ENCODE measurements around the gene LGALS16.
A peak's percentile ranks its signal among the peaks of the same experiment; 100 is the strongest.
"Not testable (repeated sequence)": the region's sequence is repeated elsewhere in the genome, so short reads cannot be mapped to it uniquely, and the experiment has no call there.

Gene LGALS16

DNA sequence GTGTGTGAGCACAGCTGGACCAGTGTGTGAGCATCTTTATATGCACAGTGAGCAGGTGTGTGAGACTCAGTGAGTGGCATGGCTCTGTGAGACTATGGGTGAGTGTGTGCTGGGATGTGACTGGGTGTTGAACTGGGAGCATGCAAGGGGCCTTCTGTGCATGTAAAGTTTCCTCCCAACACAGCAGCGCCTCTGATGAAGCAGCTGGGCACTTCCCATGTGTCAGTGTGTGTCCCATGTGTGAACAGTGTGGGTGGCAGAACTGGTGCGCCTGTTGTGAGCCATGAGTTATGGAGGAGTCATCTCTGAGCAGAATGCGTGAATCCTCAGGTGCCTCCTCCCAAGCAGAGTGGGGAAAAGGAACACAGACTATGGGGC, 24.1 kb downstream of the LGALS16 start:
- DNase-seq (ENCODE audit: insufficient read length): no peak
- no peak for FAIRE-seq
- no peak for TF ChIP-seq TAF1 (IDR thresholded peaks at IDR 0.05; ENCODE audit: borderline replicate concordance, low read depth, low read length)

DNA sequence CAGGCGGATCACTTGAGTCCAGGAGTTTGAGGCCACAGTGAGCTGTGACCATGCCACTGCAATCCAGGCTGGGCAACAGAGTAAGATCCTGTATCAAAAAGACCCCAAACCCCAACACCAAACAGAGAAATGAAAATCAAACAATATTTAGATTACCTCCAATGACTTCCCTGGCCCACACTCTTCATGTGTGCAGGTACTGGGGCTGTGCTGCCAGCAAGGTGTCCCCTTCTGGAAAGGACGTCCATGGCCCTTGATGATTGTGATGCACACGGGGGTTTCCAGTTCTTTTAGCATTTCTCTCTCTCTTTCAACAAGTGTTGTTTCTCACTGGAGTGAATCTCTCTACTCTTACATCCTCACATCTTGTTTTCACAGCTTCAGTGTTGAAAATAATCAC, 24.9 kb downstream of the LGALS16 start:
- FAIRE-seq (peak; percentile 70), DNase-seq (ENCODE audit: insufficient read length) (no peak)
- TF ChIP-seq TAF1 (IDR thresholded peaks at IDR 0.05; ENCODE audit: borderline replicate concordance, low read depth, low read length) (no peak), POLR2A (IDR thresholded peaks at IDR 0.05; ENCODE audit: low read depth, low read length) (peak; percentile 22; the same call in 1 of the 2 replicates)

DNA sequence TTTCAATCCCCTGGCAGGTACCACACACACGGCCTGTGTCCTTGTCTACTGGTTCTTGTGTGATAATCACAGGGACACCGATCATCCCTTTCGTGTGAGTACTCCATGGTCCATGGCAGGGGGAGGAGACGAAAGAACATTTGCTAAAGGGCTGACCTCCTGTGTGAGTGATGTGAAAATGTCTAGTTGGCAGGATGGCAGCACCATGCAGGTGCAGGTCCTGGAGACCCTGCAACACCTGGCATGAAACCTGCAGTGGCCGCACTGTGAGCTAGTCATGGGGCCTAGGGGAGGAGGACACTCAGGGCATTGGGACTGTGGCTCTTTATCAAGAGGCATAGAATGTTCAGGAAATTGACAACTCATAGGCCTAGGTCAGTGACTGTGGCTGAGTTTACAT, 25.7 kb downstream of the LGALS16 start:
- TF ChIP-seq TAF1 (IDR thresholded peaks at IDR 0.05; ENCODE audit: borderline replicate concordance, low read depth, low read length) (no peak), POLR2AphosphoS5 (IDR thresholded peaks at IDR 0.05; ENCODE audit: low read depth, low read length) (no peak), POLR2A (IDR thresholded peaks at IDR 0.05; ENCODE audit: low read depth, low read length) (no peak)
- DNase-seq (ENCODE audit: insufficient read length) (no peak), FAIRE-seq (peak; percentile 38)

DNA sequence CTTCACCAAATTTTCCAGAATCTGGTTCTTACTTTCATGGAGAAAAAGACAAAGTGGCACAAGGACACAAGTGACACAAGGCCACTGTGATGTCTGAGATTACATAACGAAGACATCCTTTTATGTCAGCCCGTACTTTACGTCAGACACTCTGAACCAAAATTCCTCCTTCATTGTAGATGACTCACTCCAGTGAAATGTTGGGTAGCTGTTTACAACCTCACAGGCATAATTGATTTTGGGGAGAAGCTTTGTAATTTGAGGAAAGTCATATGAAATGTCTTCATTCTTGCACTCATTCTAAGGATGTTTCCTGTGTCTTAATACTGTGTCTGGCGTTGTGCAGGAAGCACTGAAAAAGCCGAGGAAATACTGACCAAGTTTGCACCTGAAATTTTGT, 28.6 kb downstream of the LGALS16 start:
- DNase-seq (ENCODE audit: insufficient read length) (no peak), FAIRE-seq (no peak)
- no peak for TF ChIP-seq POLR2A (IDR thresholded peaks at IDR 0.05; ENCODE audit: low read depth, low read length)
- no peak for TF ChIP-seq POLR2AphosphoS5 (IDR thresholded peaks at IDR 0.05; ENCODE audit: low read depth, low read length)
- no peak for TF ChIP-seq TAF1 (IDR thresholded peaks at IDR 0.05; ENCODE audit: borderline replicate concordance, low read depth, low read length)

DNA sequence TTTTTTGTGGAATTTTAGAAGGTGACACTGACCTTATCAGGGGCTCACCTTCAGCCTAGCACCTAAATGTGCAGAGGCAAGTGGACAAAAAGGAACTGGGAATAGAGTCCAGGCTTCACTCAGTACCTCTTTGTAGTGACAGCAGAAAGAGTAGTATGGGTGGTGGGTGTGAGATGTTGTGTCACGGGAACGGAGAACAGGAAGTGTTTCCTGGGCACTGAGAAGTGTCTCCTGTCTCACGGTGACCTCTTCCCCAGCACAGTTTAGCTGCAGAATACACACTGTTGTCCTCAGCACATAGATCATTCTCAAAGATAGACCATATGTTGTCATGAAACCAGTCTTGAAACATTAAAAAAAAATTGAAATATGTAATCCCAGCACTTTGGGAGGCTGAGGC, 31.0 kb downstream of the LGALS16 start:
- no peak for DNase-seq (ENCODE audit: insufficient read length)
- FAIRE-seq: no peak
- no peak for TF ChIP-seq POLR2AphosphoS5 (IDR thresholded peaks at IDR 0.05; ENCODE audit: low read depth, low read length)

DNA sequence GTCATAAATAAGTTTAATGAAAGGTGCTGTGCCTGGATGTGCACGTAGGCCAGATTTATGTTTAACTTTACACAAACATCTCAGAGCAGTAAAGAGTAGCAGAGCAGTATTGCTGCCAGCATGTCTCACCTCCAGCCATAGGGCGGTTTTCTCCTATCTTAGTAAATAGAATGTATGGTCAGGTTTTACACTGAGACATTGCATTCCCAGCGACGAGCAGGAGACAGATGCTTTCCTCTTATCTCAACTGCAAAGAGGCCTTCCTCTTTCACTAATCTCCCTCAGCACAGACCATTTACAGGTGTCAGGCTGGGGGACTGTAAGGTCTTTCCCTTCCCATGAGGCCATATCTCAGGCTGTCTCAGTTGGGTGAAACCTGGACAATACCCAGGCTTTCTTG, 32.9 kb downstream of the LGALS16 start:
- not testable (repeated sequence) for FAIRE-seq; DNase-seq (ENCODE audit: insufficient read length)

DNA sequence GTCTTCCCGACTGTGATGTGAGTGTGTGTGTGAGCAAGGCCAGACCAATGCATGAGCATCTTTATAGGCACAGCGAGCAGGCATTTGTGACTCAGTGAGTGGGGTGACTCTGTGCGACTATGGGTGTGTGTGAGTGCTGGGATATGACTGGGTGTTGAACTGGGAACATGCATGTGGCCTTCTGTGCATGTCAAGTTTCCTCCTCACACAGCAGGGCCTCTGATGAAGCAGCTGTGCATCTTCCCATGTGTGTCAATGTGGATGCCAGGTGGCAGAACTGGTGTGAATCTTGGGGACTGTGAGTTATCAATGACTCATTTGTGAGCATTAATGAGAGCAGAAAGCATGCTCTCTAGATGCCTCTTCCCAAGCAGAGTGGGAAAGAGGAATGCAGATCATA, 36.5 kb downstream of the LGALS16 start:
- FAIRE-seq: peak; percentile 38

DNA sequence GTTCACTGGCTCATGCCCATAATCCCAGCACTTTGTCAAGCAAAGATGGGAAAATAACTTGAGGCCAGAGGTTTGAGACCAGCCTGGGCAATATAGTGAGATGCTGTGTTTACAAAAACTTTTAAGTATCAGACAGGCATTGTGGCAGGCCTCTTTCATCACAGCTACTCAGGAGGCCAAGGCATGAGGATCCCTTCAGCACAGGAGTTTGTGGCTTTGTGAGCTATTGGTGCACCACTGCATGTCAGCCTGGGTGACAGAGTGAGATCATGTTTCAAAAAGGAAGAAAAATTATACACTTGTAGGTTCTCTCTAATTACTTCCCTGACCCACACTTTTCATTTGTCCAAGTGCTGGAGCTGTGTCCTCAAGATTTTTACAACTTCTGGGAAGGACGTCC, 37.1 kb downstream of the LGALS16 start:
- FAIRE-seq (peak; percentile 72), DNase-seq (ENCODE audit: insufficient read length) (no peak)
- TF ChIP-seq POLR2AphosphoS5 (IDR thresholded peaks at IDR 0.05; ENCODE audit: low read depth, low read length): no peak
- no peak for TF ChIP-seq TAF1 (IDR thresholded peaks at IDR 0.05; ENCODE audit: borderline replicate concordance, low read depth, low read length)
- TF ChIP-seq POLR2A (IDR thresholded peaks at IDR 0.05; ENCODE audit: low read depth, low read length): no peak

More for the DNA sequence above, 36.5 kb downstream of the LGALS16 start:
- TF ChIP-seq TAF1 (IDR thresholded peaks at IDR 0.05; ENCODE audit: borderline replicate concordance, low read depth, low read length): no peak
- TF ChIP-seq POLR2AphosphoS5 (IDR thresholded peaks at IDR 0.05; ENCODE audit: low read depth, low read length): no peak
- no peak for TF ChIP-seq POLR2A (IDR thresholded peaks at IDR 0.05; ENCODE audit: low read depth, low read length)
- DNase-seq (ENCODE audit: insufficient read length): no peak

DNA sequence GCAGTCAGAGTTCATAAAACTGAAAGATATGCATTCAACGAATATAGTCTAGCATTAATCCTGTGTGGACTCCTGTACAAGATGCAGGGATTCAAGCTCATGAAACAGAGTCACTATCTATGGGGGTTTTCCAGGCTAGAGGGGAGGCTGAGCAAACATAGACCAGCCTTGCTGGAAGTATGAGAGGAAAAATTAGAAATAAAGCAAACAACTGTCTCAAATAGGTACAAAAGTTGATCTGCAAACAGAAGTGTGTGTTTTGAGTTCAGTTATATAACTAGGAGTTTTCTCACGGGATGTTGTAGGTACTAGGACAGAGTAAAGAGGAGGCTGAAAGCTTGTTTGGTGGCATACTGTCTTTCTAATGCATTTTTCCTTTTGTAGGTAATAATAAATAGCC, 40.0 kb downstream of the LGALS16 start:
- DNase-seq (ENCODE audit: insufficient read length): no peak
- TF ChIP-seq POLR2A (IDR thresholded peaks at IDR 0.05; ENCODE audit: low read depth, low read length) (no peak), TAF1 (IDR thresholded peaks at IDR 0.05; ENCODE audit: borderline replicate concordance, low read depth, low read length) (no peak), POLR2AphosphoS5 (IDR thresholded peaks at IDR 0.05; ENCODE audit: low read depth, low read length) (no peak)
- FAIRE-seq: no peak

DNA sequence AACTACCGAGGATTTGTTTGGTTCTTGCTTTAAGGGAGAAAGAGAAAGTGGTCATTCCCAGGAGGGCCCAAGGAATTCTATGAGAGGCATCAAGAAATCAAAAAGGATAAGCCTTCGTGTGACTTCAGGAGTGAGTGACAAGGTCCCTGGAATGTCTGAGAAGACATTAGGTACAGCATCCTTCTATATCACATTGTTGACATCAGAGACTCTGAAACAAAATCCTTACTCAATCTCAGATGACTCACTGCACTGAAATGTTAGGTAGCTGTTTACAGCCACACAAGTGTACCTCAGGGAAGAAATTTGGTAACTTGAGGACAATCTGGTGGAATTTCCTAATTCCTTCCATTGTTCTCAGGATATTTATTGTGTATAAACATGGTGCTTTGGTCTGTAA, 40.7 kb downstream of the LGALS16 start:
- DNase-seq (ENCODE audit: insufficient read length): no peak
- no peak for FAIRE-seq

DNA sequence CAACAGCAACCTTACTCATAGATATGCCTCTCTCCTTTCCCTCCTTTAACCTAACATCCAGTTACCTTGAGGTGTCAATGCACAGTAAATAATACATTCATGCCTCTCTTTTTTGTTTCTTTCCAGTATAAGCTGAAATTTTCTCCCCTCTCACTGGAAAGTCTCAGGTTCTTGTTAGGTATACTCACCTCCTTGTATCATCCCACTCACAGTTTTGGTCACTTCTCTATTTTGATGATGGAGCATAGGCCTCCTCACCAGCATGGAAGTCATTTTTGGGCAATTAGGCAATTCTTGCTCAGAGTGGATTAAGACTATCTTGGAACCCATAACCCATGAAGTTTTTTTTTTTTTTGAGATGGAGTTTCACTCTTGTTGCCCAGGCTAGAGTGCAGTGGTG, 42.8 kb downstream of the LGALS16 start:
- FAIRE-seq (no peak), DNase-seq (ENCODE audit: insufficient read length) (no peak)
- TF ChIP-seq POLR2AphosphoS5 (IDR thresholded peaks at IDR 0.05; ENCODE audit: low read depth, low read length): no peak
- TF ChIP-seq POLR2A (IDR thresholded peaks at IDR 0.05; ENCODE audit: low read depth, low read length): no peak
- TF ChIP-seq TAF1 (IDR thresholded peaks at IDR 0.05; ENCODE audit: borderline replicate concordance, low read depth, low read length): no peak

More for the DNA sequence above, 40.7 kb downstream of the LGALS16 start:
- TF ChIP-seq TAF1 (IDR thresholded peaks at IDR 0.05; ENCODE audit: borderline replicate concordance, low read depth, low read length) (no peak), POLR2A (IDR thresholded peaks at IDR 0.05; ENCODE audit: low read depth, low read length) (no peak), POLR2AphosphoS5 (IDR thresholded peaks at IDR 0.05; ENCODE audit: low read depth, low read length) (no peak)

DNA sequence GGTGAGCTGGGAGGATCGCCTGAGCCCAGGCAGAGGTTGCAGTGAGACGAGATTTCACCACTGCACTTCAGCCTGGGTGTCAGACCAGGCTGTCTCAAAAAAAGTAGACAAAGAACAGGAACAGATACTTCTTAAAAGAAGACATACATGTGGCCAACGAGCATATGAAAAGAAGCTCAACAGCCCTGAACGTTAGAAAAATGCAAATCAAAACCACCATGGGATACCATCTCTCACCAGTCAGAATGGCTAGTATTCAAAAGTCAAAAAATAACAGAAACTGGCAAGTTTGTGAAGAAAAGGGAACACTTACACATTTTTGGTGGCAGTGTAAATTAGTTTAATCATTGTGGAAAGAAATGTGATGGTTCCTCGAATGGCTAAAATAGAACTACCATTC, 45.6 kb downstream of the LGALS16 start:
- peak; percentile 81 for FAIRE-seq

DNA sequence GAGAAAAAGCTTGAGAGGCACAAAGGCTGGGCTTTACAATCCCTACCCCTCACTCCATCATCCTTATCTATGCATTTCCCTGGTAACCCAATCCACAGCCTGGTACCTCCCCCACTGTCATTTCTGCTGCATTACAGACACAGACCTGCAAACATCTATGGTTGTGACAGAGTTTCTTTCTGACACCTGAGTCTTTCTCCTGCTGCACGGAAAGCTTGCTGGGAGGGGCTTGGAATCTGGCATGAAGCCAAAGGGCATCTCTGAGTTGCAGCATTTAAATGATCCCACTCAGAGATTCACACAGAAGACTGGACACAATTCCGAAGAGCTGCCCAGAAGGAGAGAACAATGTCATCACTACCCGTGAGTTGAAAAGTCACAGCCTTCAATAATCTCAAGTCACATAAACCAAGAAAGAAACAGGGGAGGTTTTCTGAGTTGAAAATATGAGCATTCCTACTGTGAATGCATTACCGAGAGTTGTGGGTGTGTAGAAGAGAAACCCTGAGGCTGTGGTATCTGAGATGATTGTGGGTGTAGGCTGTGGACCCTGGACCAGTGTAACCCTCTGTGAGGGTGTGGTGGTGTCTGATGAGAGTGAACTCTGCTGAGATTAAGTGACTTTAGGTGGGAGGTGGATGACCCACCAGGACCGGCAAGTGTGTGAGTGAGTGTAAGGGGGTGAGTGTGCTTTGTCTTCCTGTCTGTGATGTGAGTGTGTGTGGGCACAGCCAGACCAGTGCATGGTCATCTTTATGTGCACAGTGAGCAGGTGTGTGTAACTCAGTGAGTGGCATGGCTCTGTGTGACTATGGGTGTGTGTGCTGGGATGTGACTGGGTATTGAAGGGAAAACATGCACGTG, 48.7 kb downstream of the LGALS16 start, which contains the start of gene LGALS14:
Gene LGALS14 (plus strand): TSS at position 301 of the 864 bp plus-strand sequence. CDS start 48 bp downstream, at position 349.
- DNase-seq (ENCODE audit: insufficient read length) (no peak), FAIRE-seq (no peak)
- TF ChIP-seq POLR2A (IDR thresholded peaks at IDR 0.05; ENCODE audit: low read depth, low read length): no peak

More for the DNA sequence above, 45.6 kb downstream of the LGALS16 start:
- no peak for DNase-seq (ENCODE audit: insufficient read length)
- no peak for TF ChIP-seq TAF1 (IDR thresholded peaks at IDR 0.05; ENCODE audit: borderline replicate concordance, low read depth, low read length)
- no peak for TF ChIP-seq POLR2AphosphoS5 (IDR thresholded peaks at IDR 0.05; ENCODE audit: low read depth, low read length)
- no peak for TF ChIP-seq POLR2A (IDR thresholded peaks at IDR 0.05; ENCODE audit: low read depth, low read length)
